Sigmoid colon (tissue), 7 donors: ENCODE measurements around the gene ARL5A. TPM values are rescaled to one million over a fixed set of nuclear protein-coding genes. Genes with fewer than 3 reads are reported as not detected.

Source experiments
- DNase-seq: peaks from one replicate; pipeline ENCODE4 v3.0.0-alpha.2; 2019
- H3K27ac ChIP-seq, 4 donors: fragments of 200-600 bp; sonication (generic); one replicate each; pipeline ENCODE4 v1.5.1; 2016 to 2019; ENCODE audit warnings: mild to moderate bottlenecking in 1 of 4
- H3K27me3 ChIP-seq, 3 donors: fragments of 200-600 bp; sonication (generic); one replicate each; pipeline ENCODE4 v1.5.1; 2019; ENCODE audit warnings: mild to moderate bottlenecking in 1 of 3
- H3K36me3 ChIP-seq, 4 donors: fragments of 200-600 bp; sonication (generic); one replicate each; pipeline ENCODE4 v1.5.1; 2016 to 2019
- H3K4me1 ChIP-seq, 4 donors: fragments of 200-600 bp; sonication (generic); one replicate each; pipeline ENCODE4 v1.5.1; 2017 to 2019
- H3K4me3 ChIP-seq, 4 donors: fragments of 200-600 bp; sonication (generic); one replicate each; pipeline ENCODE4 v1.5.1; 2017 to 2019; ENCODE audit warnings: mild to moderate bottlenecking in 2 of 4, moderate library complexity in 1 of 4
- H3K9me3 ChIP-seq, 4 donors: fragments of 200-600 bp in 3 of 4; sonication (generic) in 3 of 4; one replicate each; pipeline versions ENCODE4 v1.5.1 to v1.6.1; 2013 to 2019
- EP300 ChIP-seq, 4 donors: sonication (generic); formaldehyde crosslinking; IDR thresholded peaks; one replicate each; pipeline ENCODE4 v1.6.1; 2017; ENCODE audit warnings: antibody characterized with exemption in 4 of 4
- POLR2A ChIP-seq, 2 donors: fragments of 450-650 bp; IDR thresholded peaks; one replicate each; pipeline ENCODE4 v1.6.1; 2016; ENCODE audit warnings: antibody characterized with exemption in 2 of 2, mild to moderate bottlenecking in 2 of 2, moderate library complexity in 2 of 2
- POLR2AphosphoS5 ChIP-seq, 4 donors: sonication (generic); formaldehyde crosslinking; IDR thresholded peaks; one replicate each; pipeline ENCODE4 v1.6.1; 2017; ENCODE audit warnings: antibody characterized with exemption in 4 of 4
- WGBS, 2 donors: extraction: QIAGEN DNeasy Blood & Tissue Kit; methylation state at CpG; one replicate each; pipeline ENCODE4 v1.1.7; 2013; 5-methylcytosine and 5-hydroxymethylcytosine counted together
- intact Hi-C: fragments of 100-400 bp; cut with DNase I; formaldehyde crosslinking; loops from one replicate; pipeline ENCODE4 v1.15.1; 2023
- polyA plus RNA-seq, 3 donors: library from polyadenylated mRNA; stranded (reverse); fragments of 200-250 nt; gene quantifications; one replicate each; pipeline ENCODE4 v1.2.3, GENCODE V29; 2013
- total RNA-seq, 4 donors: library from RNA; depleted of rRNA; stranded (reverse); fragments of >200 nt; gene quantifications; one replicate each; pipeline ENCODE4 v1.1.0, GENCODE V29; 2016
- TF ChIP-seq, protein P1 (sequence below), 4 experiments: fragments of 450-650 bp in 3 of 4; fragments of 200-600 bp in 1 of 4; IDR thresholded peaks; one replicate each; pipeline ENCODE4 v1.5.1; 2016 to 2019; ENCODE audit warnings: antibody characterized with exemption in 4 of 4, mild to moderate bottlenecking in 3 of 4, moderate library complexity in 2 of 4
- donor health status: healthy with polysubstance abuse.
- donor health status: Bipolar disorder and iron deficiency.
- donor health status: healthy.

Gene ARL5A
- total and polyA plus RNA-seq, 7 donors, result 12.7 to 46.4 (median 41.3) TPM

DNA sequence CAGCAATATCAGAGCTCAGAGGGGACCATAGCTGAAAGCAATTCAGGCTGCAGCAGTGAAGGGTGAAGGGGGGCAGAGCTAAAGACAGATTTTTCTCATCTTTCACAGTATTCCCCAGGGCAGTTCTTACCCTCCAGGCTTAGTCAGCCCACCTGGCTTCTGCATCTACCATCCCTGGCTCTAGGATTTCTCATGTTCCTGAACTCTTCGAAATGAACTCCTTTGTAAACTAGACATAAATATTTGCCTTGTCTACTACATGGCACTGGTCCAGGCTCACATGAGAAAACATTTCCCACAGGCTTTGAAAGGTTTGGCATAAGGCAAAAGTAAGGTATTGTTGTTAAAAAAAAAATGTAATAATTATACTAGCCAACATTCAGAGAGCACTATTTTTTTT, 70.4 kb downstream of the ARL5A start:
- no peaks in the 10 kb centered on the region for H3K36me3 ChIP-seq
- H3K9me3 ChIP-seq, result no peaks in the 10 kb centered on the region
- no peak overlapping the region for H3K27ac ChIP-seq
- intact Hi-C loops, result no loop called here
- WGBS, 2 donors, result 13 to 49% methylated on average over 1 of the region's 1 CpG
- H3K4me1 ChIP-seq, result peaks cover 0 to 6% (median 2%) of the 10 kb centered on the region in 4 donors
- no peak for DNase-seq
- no peaks in the 10 kb centered on the region for H3K27me3 ChIP-seq
- no peak overlapping the region for H3K4me3 ChIP-seq
- TF ChIP-seq POLR2A (IDR thresholded peaks at IDR 0.05) (no peak), EP300 (IDR thresholded peaks at IDR 0.05) (no peak), POLR2AphosphoS5 (IDR thresholded peaks at IDR 0.05) (no peak)
- TF ChIP-seq, protein P1, sequence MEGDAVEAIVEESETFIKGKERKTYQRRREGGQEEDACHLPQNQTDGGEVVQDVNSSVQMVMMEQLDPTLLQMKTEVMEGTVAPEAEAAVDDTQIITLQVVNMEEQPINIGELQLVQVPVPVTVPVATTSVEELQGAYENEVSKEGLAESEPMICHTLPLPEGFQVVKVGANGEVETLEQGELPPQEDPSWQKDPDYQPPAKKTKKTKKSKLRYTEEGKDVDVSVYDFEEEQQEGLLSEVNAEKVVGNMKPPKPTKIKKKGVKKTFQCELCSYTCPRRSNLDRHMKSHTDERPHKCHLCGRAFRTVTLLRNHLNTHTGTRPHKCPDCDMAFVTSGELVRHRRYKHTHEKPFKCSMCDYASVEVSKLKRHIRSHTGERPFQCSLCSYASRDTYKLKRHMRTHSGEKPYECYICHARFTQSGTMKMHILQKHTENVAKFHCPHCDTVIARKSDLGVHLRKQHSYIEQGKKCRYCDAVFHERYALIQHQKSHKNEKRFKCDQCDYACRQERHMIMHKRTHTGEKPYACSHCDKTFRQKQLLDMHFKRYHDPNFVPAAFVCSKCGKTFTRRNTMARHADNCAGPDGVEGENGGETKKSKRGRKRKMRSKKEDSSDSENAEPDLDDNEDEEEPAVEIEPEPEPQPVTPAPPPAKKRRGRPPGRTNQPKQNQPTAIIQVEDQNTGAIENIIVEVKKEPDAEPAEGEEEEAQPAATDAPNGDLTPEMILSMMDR (IDR thresholded peaks at IDR 0.05), result no peak

DNA sequence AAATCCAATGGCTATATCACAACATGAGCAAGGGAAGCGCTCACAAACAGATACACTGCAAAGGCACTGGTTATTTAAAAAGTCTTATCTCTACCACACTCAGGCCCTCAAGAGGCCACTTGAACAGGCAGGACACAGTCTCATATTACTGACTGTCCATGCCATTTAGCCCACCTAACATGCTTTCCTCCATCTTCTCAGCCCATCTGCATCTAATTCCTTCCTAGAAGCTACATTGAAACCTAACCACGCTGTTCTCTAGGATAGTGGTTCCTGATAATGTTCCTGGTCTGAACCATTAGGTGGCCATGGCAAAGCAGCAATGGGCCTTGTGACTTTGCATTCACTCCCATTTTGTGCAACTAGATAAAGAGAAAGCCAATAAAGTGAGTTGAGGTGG, 71.4 kb downstream of the ARL5A start:
- DNase-seq, result no peak
- Histone ChIP-seq H3K9me3 (no peaks in the 10 kb centered on the region), H3K27me3 (no peaks in the 10 kb centered on the region), H3K27ac (no peak overlapping the region), H3K4me3 (no peak overlapping the region), H3K4me1 (peaks cover 0 to 6% (median 2%) of the 10 kb centered on the region in 4 donors), H3K36me3 (no peaks in the 10 kb centered on the region)
- TF ChIP-seq EP300 (IDR thresholded peaks at IDR 0.05), result no peak
- no peak for TF ChIP-seq POLR2A (IDR thresholded peaks at IDR 0.05)
- TF ChIP-seq, protein P1 (IDR thresholded peaks at IDR 0.05), result no peak
- no peak for TF ChIP-seq POLR2AphosphoS5 (IDR thresholded peaks at IDR 0.05)
- intact Hi-C loops, result no loop called here
- 97 to 98% methylated on average over 2 of the region's 2 CpGs for WGBS, 2 donors

DNA sequence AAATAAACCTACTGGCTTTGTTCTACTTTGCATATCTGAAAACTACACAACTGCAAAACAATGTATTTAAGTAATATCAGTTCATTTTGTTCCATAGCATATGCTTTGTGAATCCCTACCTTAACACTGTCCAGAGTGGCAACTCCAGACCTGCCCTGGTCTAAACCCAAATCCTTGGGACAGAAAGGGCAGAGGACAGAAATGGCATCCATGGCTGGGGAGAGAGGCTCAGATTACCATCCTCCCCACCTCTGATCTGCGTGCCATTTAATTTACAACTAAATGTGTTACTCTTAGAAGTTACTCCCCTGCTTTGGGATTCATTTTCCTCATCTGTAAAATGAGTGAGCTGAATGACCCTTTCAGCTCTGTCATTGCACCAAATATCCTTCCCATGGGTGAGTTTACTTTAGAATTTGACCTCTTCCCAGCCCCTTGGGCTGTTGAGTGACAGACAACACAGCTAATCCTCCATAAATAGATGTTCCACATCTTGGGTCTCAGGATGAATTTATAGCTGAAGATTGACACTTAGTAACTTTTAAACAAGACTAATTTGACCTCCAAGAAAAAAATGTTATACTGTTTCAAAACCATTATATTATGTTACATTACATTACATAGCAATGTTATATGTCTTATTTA, 73.8 kb downstream of the ARL5A start:
- Histone ChIP-seq H3K9me3 (no peaks in the 10 kb centered on the region), H3K27me3 (no peaks in the 10 kb centered on the region), H3K27ac (no peak overlapping the region), H3K4me1 (peaks cover 0 to 6% (median 2%) of the 10 kb centered on the region in 4 donors), H3K36me3 (no peaks in the 10 kb centered on the region), H3K4me3 (no peak overlapping the region)
- TF ChIP-seq POLR2AphosphoS5 (IDR thresholded peaks at IDR 0.05), result no peak
- TF ChIP-seq EP300 (IDR thresholded peaks at IDR 0.05), result no peak
- TF ChIP-seq POLR2A (IDR thresholded peaks at IDR 0.05), result no peak
- TF ChIP-seq, protein P1 (IDR thresholded peaks at IDR 0.05), result no peak
- DNase-seq, result no peak
- intact Hi-C loops, result no loop called here
- WGBS, 2 donors, result 80 to 89% methylated on average over 1 of the region's 1 CpG

DNA sequence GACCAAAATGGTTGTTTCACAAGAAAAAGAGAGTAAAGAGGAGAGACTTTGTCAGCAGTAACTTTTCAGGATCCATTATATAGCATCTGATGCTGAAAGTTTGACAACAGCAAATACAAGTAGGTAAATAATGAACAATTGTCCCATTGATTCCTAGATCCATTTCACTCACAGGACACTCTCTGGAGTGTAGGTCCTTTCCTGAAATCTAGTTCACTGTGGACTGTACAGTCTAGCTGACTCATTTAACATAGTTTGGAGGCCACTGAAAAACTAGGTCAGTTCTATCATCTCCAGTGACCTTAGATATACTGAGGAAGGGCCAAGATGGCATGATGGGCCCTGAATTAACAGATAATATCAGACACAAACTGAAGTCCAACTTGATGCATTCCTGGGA, 74.7 kb downstream of the ARL5A start:
- Histone ChIP-seq H3K36me3 (no peaks in the 10 kb centered on the region), H3K27me3 (no peaks in the 10 kb centered on the region), H3K9me3 (no peaks in the 10 kb centered on the region), H3K4me3 (no peak overlapping the region), H3K4me1 (peaks cover 0 to 6% (median 2%) of the 10 kb centered on the region in 4 donors), H3K27ac (no peak overlapping the region)
- intact Hi-C loops, result no loop called here
- DNase-seq, result no peak
- TF ChIP-seq, protein P1 (IDR thresholded peaks at IDR 0.05), result no peak
- TF ChIP-seq POLR2A (IDR thresholded peaks at IDR 0.05) (no peak), POLR2AphosphoS5 (IDR thresholded peaks at IDR 0.05) (no peak), EP300 (IDR thresholded peaks at IDR 0.05) (no peak)

Other genes with a start within 250 kb of the ARL5A start
- 1 to 10 TPM in 1 of 4 donors, under 1 TPM in 3; under 0.01 to 1.4 (median 0.59) TPM for gene NEB, start 93.9 kb downstream of the ARL5A start, total RNA-seq
- under 1 TPM in 2 of 3 donors, not detected in 1; 0.60 TPM for gene NEB, start 93.9 kb downstream of the ARL5A start, polyA plus RNA-seq